IMR-90 (cell line): Measurements from ENCODE around the gene PCCA. TPM values are rescaled to one million over a fixed set of nuclear protein-coding genes. Genes with fewer than 3 reads are reported as not detected.

Experiments used
- ATAC-seq: fragments of 200-7000 bp; cut with Tn5 transposase; 2 replicates; pipeline ENCODE4 v1.9.1; 2020; ENCODE audit warnings: low read depth, mild to moderate bottlenecking, moderate library complexity
- BruUV-seq: library from RNA; stranded (reverse); fragments of 400-500 nt; replicated peaks from 2 replicates; lab custom pipeline; 2021; lab: Mats Ljungman, UMichigan
- CTCF ChIA-PET: fragments of 300-600 bp; formaldehyde crosslinking; extraction: SDS; loops from one replicate; lab custom pipeline; 2021; ENCODE audit warnings: antibody characterized with exemption; lab: Yijun Ruan, JAX
- POLR2A ChIA-PET: fragments of 300-600 bp; sonication (Branson Sonifier 250); formaldehyde crosslinking; loops from one replicate; lab custom pipeline; 2022; ENCODE audit warnings: antibody characterized with exemption; ENCODE audit not compliant: unreplicated experiment; lab: Charles Lee
- DNase-seq: peaks from one replicate; pipeline ENCODE4 v3.0.0; 2013
- H2AFZ ChIP-seq: replicated peaks from 2 replicates; pipeline ENCODE3; 2013; ENCODE audit warnings: low read length, mild to moderate bottlenecking; ENCODE audit not compliant: poor library complexity
- H2AK5ac ChIP-seq: 2 replicates; pipeline ENCODE4 v1.6.1; 2013; ENCODE audit warnings: low read depth, low read length, inconsistent platforms
- H2AK9ac ChIP-seq: replicated peaks from 2 replicates; pipeline ENCODE3; 2013; ENCODE audit warnings: mild to moderate bottlenecking, low read depth, low read length, moderate library complexity; ENCODE audit not compliant: poor library complexity
- H2BK120ac ChIP-seq: 2 replicates; pipeline ENCODE4 v1.6.1; 2013; ENCODE audit warnings: low read depth, low read length, inconsistent platforms
- H2BK15ac ChIP-seq: 3 replicates; pipeline ENCODE4 v1.6.1; 2013; ENCODE audit warnings: low read depth, low read length, inconsistent platforms
- H2BK20ac ChIP-seq: 2 replicates; pipeline ENCODE4 v1.6.1; 2013; ENCODE audit warnings: low read depth, mild to moderate bottlenecking, inconsistent platforms, low read length, moderate library complexity
- H2BK5ac ChIP-seq: 2 replicates; pipeline ENCODE4 v1.6.1; 2013; ENCODE audit warnings: mild to moderate bottlenecking, low read depth, low read length, inconsistent platforms; ENCODE audit not compliant: poor library complexity, severe bottlenecking
- H3K14ac ChIP-seq: replicated peaks from 2 replicates; pipeline ENCODE4 v1.6.1; 2013; ENCODE audit warnings: low read depth, low read length, inconsistent platforms
- H3K18ac ChIP-seq: 2 replicates; pipeline ENCODE4 v1.6.1; 2013; ENCODE audit warnings: low read depth, low read length, control low read depth
- H3K23ac ChIP-seq: 2 replicates; pipeline ENCODE4 v1.6.1; 2013; ENCODE audit warnings: low read depth, low read length, inconsistent platforms
- H3K27ac ChIP-seq: 2 replicates; pipeline ENCODE4 v1.5.1; 2013; ENCODE audit warnings: mild to moderate bottlenecking, control low read depth, low read length; ENCODE audit not compliant: insufficient read depth
- H3K27me3 ChIP-seq: 2 replicates; pipeline ENCODE4 v1.6.1; 2013; ENCODE audit warnings: low read length; ENCODE audit not compliant: control insufficient read depth, insufficient read depth
- H3K36me3 ChIP-seq: 2 replicates; pipeline ENCODE4 v1.6.1; 2013; ENCODE audit warnings: low read length, mixed read lengths; ENCODE audit not compliant: control insufficient read depth, insufficient read depth
- H3K4ac ChIP-seq: 2 replicates; pipeline ENCODE4 v1.6.1; 2013; ENCODE audit warnings: low read depth, low read length, inconsistent platforms
- H3K4me1 ChIP-seq: 2 replicates; pipeline ENCODE4 v1.6.1; 2013; ENCODE audit warnings: low read length, mixed read lengths; ENCODE audit not compliant: control insufficient read depth, insufficient read depth
- H3K4me2 ChIP-seq: 2 replicates; pipeline ENCODE4 v1.6.1; 2013; ENCODE audit warnings: low read depth, mild to moderate bottlenecking, control low read depth, low read length, moderate library complexity
- H3K4me3 ChIP-seq: 2 replicates; pipeline ENCODE4 v1.5.1; 2013; ENCODE audit warnings: low read depth, mild to moderate bottlenecking, control low read depth, low read length, moderate library complexity; ENCODE audit not compliant: insufficient read depth
- H3K56ac ChIP-seq: 2 replicates; pipeline ENCODE4 v1.6.1; 2013; ENCODE audit warnings: low read length, inconsistent platforms; ENCODE audit not compliant: insufficient read depth; ENCODE audit errors: extremely low read depth
- H3K79me1 ChIP-seq, 2 experiments: 2 replicates each; pipeline ENCODE4 v1.6.1; 2013; ENCODE audit warnings: low read length in 2 of 2, inconsistent platforms in 1 of 2, low read depth in 1 of 2
- H3K9ac ChIP-seq: 2 replicates; pipeline ENCODE4 v1.6.1; 2013; ENCODE audit warnings: low read depth, low read length, control low read depth
- H3K9me1 ChIP-seq: 2 replicates; pipeline ENCODE4 v1.6.1; 2013; ENCODE audit warnings: low read length, inconsistent platforms; ENCODE audit not compliant: insufficient read depth
- H3K9me3 ChIP-seq: 2 replicates; pipeline ENCODE4 v1.6.1; 2013; ENCODE audit warnings: low read length; ENCODE audit not compliant: control insufficient read depth, insufficient read depth
- H4K20me1 ChIP-seq: 2 replicates; pipeline ENCODE4 v1.6.1; 2013; ENCODE audit warnings: low read length, inconsistent platforms; ENCODE audit not compliant: insufficient read depth
- H4K5ac ChIP-seq: 2 replicates; pipeline ENCODE4 v1.6.1; 2013; ENCODE audit warnings: mild to moderate bottlenecking, low read depth, low read length, control low read depth
- H4K8ac ChIP-seq, 2 experiments: 2 replicates each; pipeline ENCODE4 v1.6.1; 2013; ENCODE audit warnings: low read depth in 2 of 2, low read length in 2 of 2, control low read depth in 1 of 2, inconsistent platforms in 1 of 2
- H4K91ac ChIP-seq: 2 replicates; pipeline ENCODE4 v1.6.1; 2013; ENCODE audit warnings: low read depth, low read length, inconsistent platforms; ENCODE audit not compliant: insufficient read depth
- BHLHE40 ChIP-seq: fragments of 150-350 bp; IDR thresholded peaks from 2 replicates; pipeline ENCODE4 v1.6.1; 2016; ENCODE audit warnings: mild to moderate bottlenecking, low read depth, low read length
- MAZ ChIP-seq: IDR thresholded peaks from 2 replicates; pipeline ENCODE4 v1.6.1; 2012; ENCODE audit warnings: low read depth, mild to moderate bottlenecking, low read length, improper control_type of control experiment, moderate library complexity, borderline replicate concordance
- MXI1 ChIP-seq: IDR thresholded peaks from 2 replicates; pipeline ENCODE4 v1.6.1; 2012; ENCODE audit warnings: low read depth, mild to moderate bottlenecking, low read length, moderate library complexity, borderline replicate concordance
- POLR2A ChIP-seq: IDR thresholded peaks from 2 replicates; pipeline ENCODE4 v1.6.1; 2012; ENCODE audit warnings: mild to moderate bottlenecking, low read depth, low read length
- RAD21 ChIP-seq: IDR thresholded peaks from 2 replicates; pipeline ENCODE4 v1.6.1; 2012; ENCODE audit warnings: low read length, improper control_type of control experiment
- RCOR1 ChIP-seq: IDR thresholded peaks from 2 replicates; pipeline ENCODE4 v1.6.1; 2012; ENCODE audit warnings: mild to moderate bottlenecking, low read length, improper control_type of control experiment; ENCODE audit not compliant: insufficient replicate concordance
- SMC3 ChIP-seq: fragments of 150-350 bp; IDR thresholded peaks from 2 replicates; pipeline ENCODE4 v1.6.1; 2016; ENCODE audit warnings: low read depth, mild to moderate bottlenecking, antibody characterized with exemption, low read length, moderate library complexity
- USF2 ChIP-seq: fragments of 150-350 bp; IDR thresholded peaks from 2 replicates; pipeline ENCODE4 v1.6.1; 2017; ENCODE audit warnings: mild to moderate bottlenecking, antibody characterized with exemption, low read length, low read depth
- WGBS, 2 experiments: methylation state at CpG; one replicate each; pipeline versions ENCODE4 v1.1.5 to v1.1.7; 2013; ENCODE audit warnings: missing lambda C conversion rate in 2 of 2; ENCODE audit not compliant: insufficient read length in 1 of 2; ENCODE audit errors: extremely low coverage in 2 of 2; 5-methylcytosine and 5-hydroxymethylcytosine counted together
- dilution Hi-C: fragments of 300-500 bp; cut with HindIII; formaldehyde crosslinking; loops from one replicate; pipeline ENCODE4 v1.14.3; 2018; ENCODE audit warnings: low sequenced_read_pairs; ENCODE audit not compliant: unreplicated experiment
- in situ Hi-C: fragments of 300-500 bp; cut with MboI; formaldehyde crosslinking; loops from 3 replicates; pipeline ENCODE4 v1.14.3; 2019; ENCODE audit warnings: low sequenced_read_pairs, inconsistent platforms, mixed read lengths
- intact Hi-C: fragments of 100-400 bp; cut with micrococcal nuclease; formaldehyde crosslinking; loops from 2 replicates; pipeline ENCODE4 v1.10.0; 2022
- polyA plus RNA-seq, 3 experiments: library from polyadenylated mRNA; depleted of rRNA; stranded (reverse); fragments of >200 nt; gene quantifications; 2 replicates each; pipeline ENCODE4 v1.2.3, GENCODE V29; 2012; ENCODE audit warnings: low replicate concordance in 1 of 3
- total RNA-seq: library from RNA; depleted of rRNA; stranded (reverse); fragments of >200 nt; gene quantifications from 2 replicates; pipeline ENCODE4 v1.2.3, GENCODE V29; 2012

The PCCA gene
- total and polyA plus RNA-seq, 2 of the 4 experiments (the other 2 are of a cell fraction): 7.6 to 24.0 TPM

DNA sequence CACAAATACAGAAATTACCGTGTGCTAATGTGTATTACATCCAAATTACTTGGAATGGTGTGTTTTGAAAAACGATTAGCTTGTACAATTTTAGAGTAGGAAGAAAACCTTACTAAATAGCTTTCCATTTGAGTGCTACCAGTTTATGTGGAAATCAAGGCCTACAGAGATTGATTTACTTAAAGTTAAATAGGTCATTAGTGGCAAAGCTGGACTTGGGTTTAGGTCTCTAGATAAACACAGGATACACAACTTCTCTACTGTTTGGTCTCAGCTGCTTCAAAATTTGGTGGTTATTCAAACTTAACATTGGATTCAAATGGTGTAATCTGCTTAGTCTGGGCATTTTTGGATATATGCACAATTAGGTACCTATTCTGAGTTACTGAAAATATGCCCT, 21.4 kb downstream of the PCCA start:
- intact Hi-C loops: no loop called here
- H2BK15ac ChIP-seq: no peak overlapping the region
- H3K56ac ChIP-seq: no peak overlapping the region
- no peak overlapping the region for H3K4me2 ChIP-seq
- no peak overlapping the region for H3K18ac ChIP-seq
- dilution Hi-C loops: no loop called here
- H2BK5ac ChIP-seq: no peak overlapping the region
- H3K36me3 ChIP-seq: peaks cover 4% of the 10 kb centered on the region; the same call in 1 of the 2 replicates
- no peak overlapping the region for H3K14ac ChIP-seq
- ChIA-PET POLR2A (no interaction called here), CTCF (no interaction called here)
- no peak overlapping the region for H3K4ac ChIP-seq
- H3K9me1 ChIP-seq: peaks cover 2% of the 10 kb centered on the region; the same call in 1 of the 2 replicates
- ATAC-seq (no peak), DNase-seq (no peak)
- H4K20me1 ChIP-seq: 0 out of 2 replicates have a peak, but pooled peaks cover 4% of the 10 kb centered on the region
- no peak overlapping the region for H3K9ac ChIP-seq
- in situ Hi-C loops: no loop called here
- H2BK120ac ChIP-seq: no peak overlapping the region
- no peak overlapping the region for H4K5ac ChIP-seq
- H3K9me3 ChIP-seq: no peaks in the 10 kb centered on the region
- H2AK9ac ChIP-seq: no peak overlapping the region
- no TSS peak for BruUV-seq
- no CpG with 5 or more reads among the region's 2 CpGs for WGBS, 2 experiments
- no peaks in the 10 kb centered on the region for H3K27me3 ChIP-seq
- no peak overlapping the region for H2AK5ac ChIP-seq
- H2BK20ac ChIP-seq: no peak overlapping the region
- TF ChIP-seq MAZ: no peak
- TF ChIP-seq SMC3: no peak
- no peak for TF ChIP-seq POLR2A
- TF ChIP-seq BHLHE40: no peak
- TF ChIP-seq RAD21: no peak
- TF ChIP-seq MXI1: no peak
- TF ChIP-seq RCOR1: no peak
- no peak for TF ChIP-seq USF2
- H4K8ac ChIP-seq: no peak overlapping the region
- H3K27ac ChIP-seq: no peak overlapping the region
- no peak overlapping the region for H3K4me3 ChIP-seq
- no peak overlapping the region for H3K23ac ChIP-seq
- H4K91ac ChIP-seq: no peak overlapping the region
- H2AFZ ChIP-seq: no peak overlapping the region
- peaks cover 0 to 26% of the 10 kb centered on the region in 2 experiments; a peak in 3 of 4 replicates for H3K79me1 ChIP-seq
- H3K4me1 ChIP-seq: no peaks in the 10 kb centered on the region; the same call in 1 of the 2 replicates
